GM12878 (cell line): ENCODE measurements around the gene SFXN2. TPM values are rescaled to one million over a fixed set of nuclear protein-coding genes. Genes with fewer than 3 reads are reported as not detected.

Experiments used
- ATAC-seq: fragments of 200-7000 bp; cut with Tn5 transposase; 3 replicates; pipeline ENCODE4 v1.9.1; 2020; ENCODE audit warnings: mild to moderate bottlenecking, moderate library complexity
- BruUV-seq: library from RNA; stranded (reverse); fragments of 400-500 nt; replicated peaks from 2 replicates; lab custom pipeline; 2021; lab: Mats Ljungman, UMichigan
- CTCF ChIA-PET: fragments of 300-600 bp; sonication (Branson Sonifier 250); formaldehyde crosslinking; extraction: SDS; loops from one replicate; lab custom pipeline; 2021; ENCODE audit warnings: inconsistent platforms; lab: Yijun Ruan, JAX
- POLR2A ChIA-PET: fragments of 350-600 bp; formaldehyde crosslinking; extraction: SDS; loops from one replicate; lab custom pipeline; 2021; ENCODE audit warnings: inconsistent platforms; lab: Charles Lee
- RAD21 ChIA-PET: fragments of 300-600 bp; sonication (Branson Sonifier 250); formaldehyde crosslinking; loops from one replicate; lab custom pipeline; 2023; ENCODE audit warnings: antibody characterized with exemption; ENCODE audit not compliant: unreplicated experiment; lab: Charles Lee
- SMC1A ChIA-PET: fragments of 300-600 bp; sonication (Branson Sonifier 250); formaldehyde crosslinking; loops from one replicate; lab custom pipeline; 2023; ENCODE audit not compliant: unreplicated experiment, uncharacterized antibody; lab: Charles Lee
- DNase-seq: peaks from one replicate; pipeline ENCODE4 v3.0.0-alpha.2; 2011; ENCODE audit warnings: low read depth, low spot score
- FAIRE-seq: peaks from 3 replicates; lab custom pipeline; 2011; peaks lifted over from hg19 to GRCh38; lab: Jason Lieb, UNC
- H2AFZ ChIP-seq: 2 replicates; pipeline ENCODE4 v1.6.0; 2011; ENCODE audit warnings: low read depth, low read length, control low read depth; ENCODE audit not compliant: control insufficient read depth
- H3K27ac ChIP-seq: 2 replicates; pipeline ENCODE4 v1.5.1; 2011; ENCODE audit warnings: control low read depth; ENCODE audit not compliant: control insufficient read depth, insufficient read depth
- H3K27me3 ChIP-seq, 2 experiments: replicated peaks in 1 of 2; 2 replicates each; pipeline versions ENCODE4 v1.6.0 to v1.6.1; 2011; ENCODE audit warnings: low read length in 1 of 2; ENCODE audit not compliant: control insufficient read depth in 2 of 2, insufficient read depth in 2 of 2
- H3K36me3 ChIP-seq, 2 experiments: 2 replicates each; pipeline ENCODE4 v1.5.1; 2011; ENCODE audit warnings: low read length in 1 of 2; ENCODE audit not compliant: control insufficient read depth in 2 of 2, insufficient read depth in 2 of 2
- H3K4me1 ChIP-seq: 2 replicates; pipeline ENCODE4 v1.6.1; 2011; ENCODE audit warnings: mild to moderate bottlenecking, low read length, moderate library complexity, mixed read lengths; ENCODE audit not compliant: control insufficient read depth, insufficient read depth
- H3K4me2 ChIP-seq: 2 replicates; pipeline ENCODE4 v1.6.0; 2011; ENCODE audit warnings: control low read depth; ENCODE audit not compliant: control insufficient read depth, insufficient read depth
- H3K4me3 ChIP-seq: fragments of 200-600 bp; sonication (generic); 2 replicates; pipeline ENCODE4 v1.5.1; 2016
- H3K79me2 ChIP-seq: 2 replicates; pipeline ENCODE4 v1.6.0; 2011; ENCODE audit warnings: low read length; ENCODE audit not compliant: control insufficient read depth, insufficient read depth
- H3K9ac ChIP-seq: 2 replicates; pipeline ENCODE4 v1.8.0; 2011; ENCODE audit warnings: low read length, control low read depth, mixed read lengths; ENCODE audit not compliant: control insufficient read depth, insufficient read depth
- H3K9me3 ChIP-seq: replicated peaks from 3 replicates; pipeline ENCODE4 v1.5.1; 2011; ENCODE audit warnings: mild to moderate bottlenecking, low read length; ENCODE audit not compliant: control insufficient read depth, insufficient read depth
- H4K20me1 ChIP-seq: 2 replicates; pipeline ENCODE4 v1.6.0; 2011; ENCODE audit not compliant: control insufficient read depth, insufficient read depth
- CBX3 ChIP-seq: fragments of 200-600 bp; sonication (generic); IDR thresholded peaks from 2 replicates; pipeline ENCODE4 v1.6.1; 2016; ENCODE audit warnings: low read depth, borderline replicate concordance
- CBX5 ChIP-seq: sonication (generic); IDR thresholded peaks from 2 replicates; pipeline ENCODE4 v1.6.1; 2016; ENCODE audit warnings: low read depth, moderate library complexity, mild to moderate bottlenecking, inconsistent platforms
- CHD4 ChIP-seq: fragments of 200-600 bp; sonication (generic); IDR thresholded peaks from 2 replicates; pipeline ENCODE4 v1.6.1; 2016; ENCODE audit warnings: mild to moderate bottlenecking
- NFIC ChIP-seq: IDR thresholded peaks from 2 replicates; pipeline ENCODE4 v1.6.1; 2012; ENCODE audit warnings: low read depth, mild to moderate bottlenecking, inconsistent platforms, low read length, moderate library complexity
- SUPT20H ChIP-seq: IDR thresholded peaks from 2 replicates; pipeline ENCODE4 v1.6.1; 2011; ENCODE audit warnings: low read depth, mild to moderate bottlenecking, low read length, moderate library complexity, borderline replicate concordance; ENCODE audit not compliant: control insufficient read depth
- TCF12 ChIP-seq: IDR thresholded peaks from 2 replicates; pipeline ENCODE4 v1.6.1; 2011; ENCODE audit warnings: low read depth, mild to moderate bottlenecking, low read length
- TCF3 ChIP-seq: IDR thresholded peaks from 2 replicates; pipeline ENCODE4 v1.6.1; 2012; ENCODE audit warnings: low read depth, mild to moderate bottlenecking, low read length, borderline replicate concordance; ENCODE audit not compliant: insufficient read depth
- YY1 ChIP-seq: IDR thresholded peaks from 2 replicates; pipeline ENCODE4 v1.6.1; 2011; ENCODE audit warnings: low read depth, mild to moderate bottlenecking, low read length
- WGBS: methylation state at CpG from one replicate; pipeline ENCODE4 v1.1.6; 2016; ENCODE audit warnings: low lambda C conversion rate; ENCODE audit not compliant: insufficient replicate concordance, insufficient coverage; ENCODE audit errors: missing lambda C conversion rate; 5-methylcytosine and 5-hydroxymethylcytosine counted together
- in situ Hi-C: fragments of 300-500 bp; cut with MboI; formaldehyde crosslinking; loops from 9 replicates; pipeline ENCODE4 v1.14.3; 2018; ENCODE audit warnings: mixed read lengths
- intact Hi-C: fragments of 100-400 bp; cut with micrococcal nuclease; formaldehyde crosslinking; loops from one replicate; pipeline ENCODE4 v1.14.2; 2022; ENCODE audit not compliant: unreplicated experiment
- polyA plus RNA-seq, 11 experiments: library from polyadenylated mRNA; depleted of rRNA in 4 of 11; unstranded in 6 of 11; stranded (reverse) in 5 of 11; fragments of >200 nt; fragmentation: Nextera tagmentation in 4 of 11; fragmentation: Illumina TruSeq in 1 of 11; extraction: Ambion mirVana in 4 of 11; extraction: Trizol in 1 of 11; gene quantifications; 1 replicate in 1 of 11; 2 replicates in 10 of 11; pipeline versions ENCODE4 v1.2.1 to v1.2.3, GENCODE V29; 2011 to 2016; ENCODE audit warnings: inconsistent platforms in 2 of 11, missing spikeins in 2 of 11, low read depth in 1 of 11
- total RNA-seq, 4 experiments: library from RNA; depleted of rRNA in 3 of 4; stranded (reverse); fragments of >200 nt in 3 of 4; fragmentation: Illumina TruSeq in 1 of 4; extraction: Trizol in 1 of 4; gene quantifications; 2 replicates each; pipeline versions ENCODE4 v1.2.1 to v1.2.3, GENCODE V29; 2013 to 2021
- TF ChIP-seq, protein P1 (sequence below): fragments of 450-650 bp; IDR thresholded peaks from 2 replicates; pipeline ENCODE4 v1.6.1; 2016; ENCODE audit warnings: mild to moderate bottlenecking

Gene SFXN2
- total and polyA plus RNA-seq, 10 of the 15 experiments (the other 5 are each of a cell fraction or from before 2014, with no cell fraction given), result 8.8 to 22.5 (median 18.5) TPM

DNA sequence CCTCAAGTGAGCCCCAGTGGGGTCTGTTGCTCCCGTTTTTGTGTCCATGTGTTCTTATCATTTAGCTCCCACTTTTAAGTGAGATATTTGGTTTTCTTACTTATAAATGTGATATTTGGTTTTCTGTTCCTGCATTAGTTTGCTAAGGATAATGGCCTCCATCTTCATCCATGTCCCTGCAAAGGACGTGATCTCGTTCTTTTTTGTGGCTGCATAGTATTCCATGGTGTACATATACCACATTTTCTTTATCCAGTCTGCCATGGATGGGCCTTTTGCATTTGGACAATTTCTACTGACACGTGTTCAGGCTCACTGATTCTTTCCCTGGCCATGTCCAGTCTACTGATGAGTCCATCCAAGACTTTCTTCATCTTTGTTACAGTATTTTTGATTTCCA is 9.6 kb downstream of the SFXN2 start:
- Histone ChIP-seq H3K27me3 (no peaks in the 10 kb centered on the region), H3K4me3 (no peak overlapping the region), H3K79me2 (peaks cover 4% of the 10 kb centered on the region; the same call in 1 of the 2 replicates), H4K20me1 (no peaks in the 10 kb centered on the region), H3K4me2 (no peak overlapping the region), H3K27ac (no peak overlapping the region), H3K9ac (no peak overlapping the region), H3K4me1 (no peaks in the 10 kb centered on the region), H3K9me3 (no peaks in the 10 kb centered on the region), H3K36me3 (peaks cover 3 to 8% of the 10 kb centered on the region in 2 experiments; a peak in 3 of 4 replicates), H2AFZ (no peak overlapping the region)
- ChIA-PET RAD21 (no interaction called here), SMC1A (no interaction called here), POLR2A (interaction anchor here (1.0 kb wide), 1 partner anchor 10 kb away, joined by 3 read pairs; the partner anchor contains the start of genes ARL3 and SFXN2), CTCF (interaction anchor here (1.5 kb wide), 1 partner anchor 15 kb away, joined by 4 read pairs; no protein-coding TSS in a partner anchor)
- WGBS, result 97% methylated on average over 4 of the region's 4 CpGs
- ATAC-seq (no peak), DNase-seq (no peak), FAIRE-seq (no peak)
- intact Hi-C loops (loop anchor here (10.0 kb wide), 1 partner anchor 341 kb away; no protein-coding TSS in a partner anchor), in situ Hi-C loops (no loop called here)
- TF ChIP-seq, protein P1, sequence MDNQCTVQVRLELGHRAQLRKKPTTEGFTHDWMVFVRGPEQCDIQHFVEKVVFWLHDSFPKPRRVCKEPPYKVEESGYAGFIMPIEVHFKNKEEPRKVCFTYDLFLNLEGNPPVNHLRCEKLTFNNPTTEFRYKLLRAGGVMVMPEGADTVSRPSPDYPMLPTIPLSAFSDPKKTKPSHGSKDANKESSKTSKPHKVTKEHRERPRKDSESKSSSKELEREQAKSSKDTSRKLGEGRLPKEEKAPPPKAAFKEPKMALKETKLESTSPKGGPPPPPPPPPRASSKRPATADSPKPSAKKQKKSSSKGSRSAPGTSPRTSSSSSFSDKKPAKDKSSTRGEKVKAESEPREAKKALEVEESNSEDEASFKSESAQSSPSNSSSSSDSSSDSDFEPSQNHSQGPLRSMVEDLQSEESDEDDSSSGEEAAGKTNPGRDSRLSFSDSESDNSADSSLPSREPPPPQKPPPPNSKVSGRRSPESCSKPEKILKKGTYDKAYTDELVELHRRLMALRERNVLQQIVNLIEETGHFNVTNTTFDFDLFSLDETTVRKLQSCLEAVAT, result no peak
- TF ChIP-seq NFIC (no peak), CBX3 (no peak), TCF12 (no peak), TCF3 (no peak), CHD4 (no peak), YY1 (no peak), CBX5 (no peak), SUPT20H (no peak)
- BruUV-seq, result no TSS peak
